ENCODE results near the gene CREG2.
A peak's percentile ranks its signal among the peaks of the same experiment; 100 is the strongest.
"Not testable (repeated sequence)": the region's sequence is repeated elsewhere in the genome, so short reads cannot be mapped to it uniquely, and the experiment has no call there.

CREG2 gene

GRCh38 chr2:101369100-101369499 is 18.2 kb downstream of the CREG2 start:
- DNase-seq: no peak

- DNase-seq: no peak
These were observed 18.9 kb downstream of the CREG2 start for GRCh38 chr2:101368376-101368775.

GRCh38 chr2:101367508-101367907 is 19.8 kb downstream of the CREG2 start:
- no peak for DNase-seq

GRCh38 chr2:101364878-101365277 is 22.4 kb downstream of the CREG2 start:
- no peak for DNase-seq

- no peak for DNase-seq
These were observed 24.5 kb downstream of the CREG2 start for GRCh38 chr2:101362777-101363176.

GRCh38 chr2:101362316-101362715 is 25.0 kb downstream of the CREG2 start:
- DNase-seq: no peak

- peak; percentile 29 for DNase-seq
These were observed 25.8 kb downstream of the CREG2 start for GRCh38 chr2:101361522-101361921.

GRCh38 chr2:101361121-101361520 is 26.2 kb downstream of the CREG2 start:
- DNase-seq: no peak

GRCh38 chr2:101360232-101360631 is 27.1 kb downstream of the CREG2 start:
- DNase-seq: no peak

- no peak for DNase-seq
These were observed 27.8 kb downstream of the CREG2 start for GRCh38 chr2:101359410-101359954.

GRCh38 chr2:101357376-101357775 is 29.9 kb downstream of the CREG2 start:
- DNase-seq: no peak

GRCh38 chr2:101356521-101356920 is 30.8 kb downstream of the CREG2 start:
- no peak for DNase-seq

GRCh38 chr2:101356055-101356454 is 31.2 kb downstream of the CREG2 start:
- DNase-seq: no peak

- no peak for DNase-seq
These were observed 31.8 kb downstream of the CREG2 start for GRCh38 chr2:101355401-101356054.

- DNase-seq: no peak
These were observed 32.6 kb downstream of the CREG2 start for GRCh38 chr2:101354420-101355311.

- not testable (repeated sequence) for DNase-seq
These were observed 34.7 kb downstream of the CREG2 start for GRCh38 chr2:101352631-101353030.

GRCh38 chr2:101351207-101351606 is 36.1 kb downstream of the CREG2 start:
- no peak for DNase-seq

- DNase-seq: no peak
These were observed 37.2 kb downstream of the CREG2 start for GRCh38 chr2:101349893-101350662.

GRCh38 chr2:101348883-101349282 is 38.4 kb downstream of the CREG2 start:
- no peak for DNase-seq

- DNase-seq: no peak
These were observed 40.4 kb downstream of the CREG2 start for GRCh38 chr2:101346909-101347308.

- DNase-seq: no peak
These were observed 43.2 kb downstream of the CREG2 start for GRCh38 chr2:101344137-101344536.

GRCh38 chr2:101342625-101343008 is 44.7 kb downstream of the CREG2 start:
- DNase-seq: no peak

Measured in CD4-positive, alpha-beta T cell treated with Interferon gamma for 1 hour (primary cell).